Liver (tissue), 9 donors: ENCODE measurements around the gene ALG1L2. TPM values are rescaled to one million over a fixed set of nuclear protein-coding genes. Genes with fewer than 3 reads are reported as not detected.
"Not testable (repeated sequence)": the region's sequence is repeated elsewhere in the genome, so short reads cannot be mapped to it uniquely, and the experiment has no call there.

Experiments
- DNase-seq: peaks from one replicate; pipeline ENCODE4 v3.0.0-alpha.2; 2017; ENCODE audit warnings: low spot score
- H3K27ac ChIP-seq, 2 donors: one replicate each; pipeline ENCODE4 v1.7.0; 2013; ENCODE audit warnings: inconsistent platforms in 2 of 2, low read length in 2 of 2, control low read depth in 1 of 2, low read depth in 1 of 2, mild to moderate bottlenecking in 1 of 2
- H3K27me3 ChIP-seq, 4 donors: one replicate each; pipeline versions ENCODE4 v1.6.1 to v1.7.0; 2013; ENCODE audit warnings: low read length in 3 of 4, inconsistent platforms in 1 of 4, mild to moderate bottlenecking in 1 of 4, moderate library complexity in 1 of 4; ENCODE audit not compliant: control insufficient read depth in 4 of 4, insufficient read depth in 4 of 4
- H3K36me3 ChIP-seq, 4 donors: one replicate each; pipeline versions ENCODE4 v1.6.1 to v1.7.0; 2013; ENCODE audit warnings: low read length in 3 of 4, mild to moderate bottlenecking in 3 of 4, low read depth in 1 of 4, moderate library complexity in 1 of 4; ENCODE audit not compliant: control insufficient read depth in 4 of 4, insufficient read depth in 3 of 4
- H3K4me1 ChIP-seq, 4 donors: one replicate each; pipeline versions ENCODE4 v1.6.1 to v1.7.0; 2013; ENCODE audit warnings: low read length in 3 of 4, mild to moderate bottlenecking in 3 of 4, moderate library complexity in 1 of 4; ENCODE audit not compliant: control insufficient read depth in 4 of 4, insufficient read depth in 4 of 4
- H3K4me3 ChIP-seq, 3 donors: one replicate each; pipeline versions ENCODE4 v1.6.1 to v1.7.0; 2013; ENCODE audit warnings: low read length in 3 of 3, control low read depth in 1 of 3, low read depth in 1 of 3, mild to moderate bottlenecking in 1 of 3
- H3K9ac ChIP-seq, 2 donors: one replicate each; pipeline ENCODE4 v1.7.0; 2013; ENCODE audit warnings: low read length in 2 of 2, mild to moderate bottlenecking in 2 of 2, moderate library complexity in 2 of 2, control low read depth in 1 of 2, low read depth in 1 of 2
- H3K9me3 ChIP-seq, 4 donors: one replicate each; pipeline versions ENCODE4 v1.6.1 to v1.7.0; 2013; ENCODE audit warnings: low read length in 3 of 4; ENCODE audit not compliant: control insufficient read depth in 4 of 4
- EGR1 ChIP-seq, 2 donors: IDR thresholded peaks; 2 replicates each; pipeline ENCODE4 v1.6.1; 2016 to 2018; ENCODE audit warnings: antibody characterized with exemption in 2 of 2, low read depth in 2 of 2
- HNF4A ChIP-seq, 2 donors: conservative IDR thresholded peaks; 2 replicates each; pipeline ENCODE4 v1.6.1; 2016; ENCODE audit warnings: antibody characterized with exemption in 2 of 2, mild to moderate bottlenecking in 2 of 2
- HNF4G ChIP-seq: IDR thresholded peaks from 2 replicates; pipeline ENCODE4 v1.6.1; 2016; ENCODE audit warnings: antibody characterized with exemption
- SP1 ChIP-seq: IDR thresholded peaks from 2 replicates; pipeline ENCODE4 v1.6.1; 2018; ENCODE audit warnings: antibody characterized with exemption, mild to moderate bottlenecking
- TAF1 ChIP-seq: conservative IDR thresholded peaks from 2 replicates; pipeline ENCODE4 v1.6.1; 2016; ENCODE audit warnings: antibody characterized with exemption, mild to moderate bottlenecking
- WGBS: extraction: QIAGEN DNeasy Blood & Tissue Kit; methylation state at CpG from one replicate; pipeline ENCODE4 v1.1.7; 2013; 5-methylcytosine and 5-hydroxymethylcytosine counted together
- polyA plus RNA-seq, 2 donors: library from polyadenylated mRNA; stranded (reverse) in 1 of 2; unstranded in 1 of 2; fragments of 200-250 nt in 1 of 2; fragments of >200 nt in 1 of 2; fragmentation: Nextera tagmentation in 1 of 2; extraction: Ambion mirVana in 1 of 2; gene quantifications; one replicate each; pipeline versions ENCODE4 v1.2.1 to v1.2.3, GENCODE V29; 2013 to 2015
- total RNA-seq, 2 donors: library from RNA; depleted of rRNA; stranded (reverse); fragments of >200 nt; gene quantifications; one replicate each; pipeline ENCODE4 v1.2.3, GENCODE V29; 2014
- TF ChIP-seq, protein P1 (sequence below): IDR thresholded peaks from 2 replicates; pipeline ENCODE4 v1.6.1; 2016; ENCODE audit warnings: antibody characterized with exemption
- TF ChIP-seq, protein P2 (sequence below): IDR thresholded peaks from 2 replicates; pipeline ENCODE4 v1.6.1; 2016; ENCODE audit warnings: antibody characterized with exemption, mild to moderate bottlenecking
- TF ChIP-seq, protein P3 (sequence below): fragments of 150-350 bp; IDR thresholded peaks from 2 replicates; pipeline ENCODE4 v1.5.1; 2017; ENCODE audit warnings: improper control_type of control experiment, low read depth, low read length; ENCODE audit not compliant: missing input control
- donor health status: healthy.
- donor health status: healthy.
- donor health status: healthy.
- donor health status: healthy.
- donor health status: healthy.

The ALG1L2 gene
- total and polyA plus RNA-seq, 4 donors = not detected

DNA sequence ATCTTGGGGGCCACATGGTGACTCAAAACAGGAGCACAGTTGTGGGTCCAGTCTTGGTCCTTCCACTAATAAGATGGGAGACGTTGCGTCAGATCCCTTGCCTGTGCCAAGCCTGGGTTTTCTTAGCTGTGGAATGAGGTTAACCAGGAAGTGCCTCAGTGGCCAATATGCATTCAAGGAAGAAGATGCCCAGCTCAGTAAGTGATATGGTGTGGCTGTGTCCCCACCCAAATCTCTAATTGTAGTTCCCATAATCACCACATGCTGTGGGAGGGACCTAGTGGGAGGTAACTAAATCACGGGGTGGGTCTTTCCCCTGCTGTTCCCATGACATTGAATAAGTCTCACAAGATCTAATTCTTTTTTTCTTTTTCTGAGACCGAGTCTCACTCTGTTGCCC is 6.4 kb downstream of the ALG1L2 start:
- no peaks in the 10 kb centered on the region for H3K36me3 ChIP-seq
- no peak for DNase-seq
- no peak overlapping the region for H3K9ac ChIP-seq
- TF ChIP-seq EGR1 (IDR thresholded peaks at IDR 0.05; ENCODE audit: low read depth in 2 of 2) = no peak
- WGBS = 60% methylated on average over 4 of the region's 4 CpGs
- no peak overlapping the region for H3K4me3 ChIP-seq
- H3K4me1 ChIP-seq = no peaks in the 10 kb centered on the region
- no peaks in the 10 kb centered on the region for H3K27me3 ChIP-seq
- H3K9me3 ChIP-seq = no peaks in the 10 kb centered on the region
- no peak overlapping the region for H3K27ac ChIP-seq

DNA sequence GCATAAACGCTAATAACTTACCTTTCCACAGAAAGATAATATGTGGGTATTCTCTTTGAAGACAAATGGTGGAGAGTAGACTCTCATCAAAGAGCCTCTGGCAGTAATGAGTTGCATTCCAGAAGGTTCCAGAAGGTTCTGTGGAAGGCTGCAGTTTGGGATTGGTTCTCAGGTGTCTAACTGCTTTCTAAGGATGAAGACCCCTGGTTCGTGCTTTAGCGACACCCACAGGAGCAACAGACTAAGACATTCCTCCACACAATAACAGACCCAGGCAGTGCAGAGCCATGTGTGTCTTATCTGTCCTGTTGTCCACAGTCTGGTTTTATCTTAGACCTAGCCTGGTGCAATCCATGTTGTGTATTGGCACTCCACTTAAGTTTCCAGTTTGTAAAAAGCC is 9.1 kb downstream of the ALG1L2 start:
- H3K27me3 ChIP-seq, DNase-seq, H3K9ac ChIP-seq, H3K27ac ChIP-seq, H3K9me3 ChIP-seq, H3K36me3 ChIP-seq, H3K4me1 ChIP-seq, H3K4me3 ChIP-seq: not testable (repeated sequence)
- WGBS = 72% methylated on average over 3 of the region's 3 CpGs

DNA sequence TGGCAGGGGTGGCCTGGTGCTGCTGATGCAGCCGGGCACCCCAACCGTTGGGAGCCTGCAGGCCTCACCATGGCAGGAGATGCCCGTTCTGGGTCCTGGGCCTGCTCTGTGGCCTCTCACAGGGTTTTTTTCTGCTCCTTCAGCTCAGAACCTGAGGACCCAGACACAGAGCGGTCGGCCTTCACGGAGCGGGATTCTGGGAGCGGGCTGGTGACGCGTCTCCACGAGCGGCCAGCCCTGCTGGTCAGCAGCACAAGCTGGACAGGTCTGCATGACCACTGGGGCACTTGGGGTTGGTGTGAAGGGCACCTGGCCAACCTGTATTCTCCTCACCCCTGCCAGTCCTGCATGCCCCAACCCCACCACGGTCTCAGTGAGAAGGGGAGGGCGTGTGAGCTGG is 10.3 kb downstream of the ALG1L2 start:
- 98% methylated on average over 14 of the region's 14 CpGs for WGBS
- Histone ChIP-seq H3K9ac (no peak overlapping the region), H3K27ac (no peak overlapping the region), H3K27me3 (no peaks in the 10 kb centered on the region), H3K36me3 (no peaks in the 10 kb centered on the region), H3K4me3 (no peak overlapping the region), H3K4me1 (no peaks in the 10 kb centered on the region), H3K9me3 (no peaks in the 10 kb centered on the region)
- DNase-seq = no peak
- TF ChIP-seq HNF4A (conservative IDR thresholded peaks at IDR 0.05) = no peak
- no peak for TF ChIP-seq SP1
- TF ChIP-seq, protein P1, sequence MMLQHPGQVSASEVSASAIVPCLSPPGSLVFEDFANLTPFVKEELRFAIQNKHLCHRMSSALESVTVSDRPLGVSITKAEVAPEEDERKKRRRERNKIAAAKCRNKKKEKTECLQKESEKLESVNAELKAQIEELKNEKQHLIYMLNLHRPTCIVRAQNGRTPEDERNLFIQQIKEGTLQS = no peak
- no peak for TF ChIP-seq HNF4G
- TF ChIP-seq, protein P2, sequence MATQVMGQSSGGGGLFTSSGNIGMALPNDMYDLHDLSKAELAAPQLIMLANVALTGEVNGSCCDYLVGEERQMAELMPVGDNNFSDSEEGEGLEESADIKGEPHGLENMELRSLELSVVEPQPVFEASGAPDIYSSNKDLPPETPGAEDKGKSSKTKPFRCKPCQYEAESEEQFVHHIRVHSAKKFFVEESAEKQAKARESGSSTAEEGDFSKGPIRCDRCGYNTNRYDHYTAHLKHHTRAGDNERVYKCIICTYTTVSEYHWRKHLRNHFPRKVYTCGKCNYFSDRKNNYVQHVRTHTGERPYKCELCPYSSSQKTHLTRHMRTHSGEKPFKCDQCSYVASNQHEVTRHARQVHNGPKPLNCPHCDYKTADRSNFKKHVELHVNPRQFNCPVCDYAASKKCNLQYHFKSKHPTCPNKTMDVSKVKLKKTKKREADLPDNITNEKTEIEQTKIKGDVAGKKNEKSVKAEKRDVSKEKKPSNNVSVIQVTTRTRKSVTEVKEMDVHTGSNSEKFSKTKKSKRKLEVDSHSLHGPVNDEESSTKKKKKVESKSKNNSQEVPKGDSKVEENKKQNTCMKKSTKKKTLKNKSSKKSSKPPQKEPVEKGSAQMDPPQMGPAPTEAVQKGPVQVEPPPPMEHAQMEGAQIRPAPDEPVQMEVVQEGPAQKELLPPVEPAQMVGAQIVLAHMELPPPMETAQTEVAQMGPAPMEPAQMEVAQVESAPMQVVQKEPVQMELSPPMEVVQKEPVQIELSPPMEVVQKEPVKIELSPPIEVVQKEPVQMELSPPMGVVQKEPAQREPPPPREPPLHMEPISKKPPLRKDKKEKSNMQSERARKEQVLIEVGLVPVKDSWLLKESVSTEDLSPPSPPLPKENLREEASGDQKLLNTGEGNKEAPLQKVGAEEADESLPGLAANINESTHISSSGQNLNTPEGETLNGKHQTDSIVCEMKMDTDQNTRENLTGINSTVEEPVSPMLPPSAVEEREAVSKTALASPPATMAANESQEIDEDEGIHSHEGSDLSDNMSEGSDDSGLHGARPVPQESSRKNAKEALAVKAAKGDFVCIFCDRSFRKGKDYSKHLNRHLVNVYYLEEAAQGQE = no peak
- TF ChIP-seq, protein P3, sequence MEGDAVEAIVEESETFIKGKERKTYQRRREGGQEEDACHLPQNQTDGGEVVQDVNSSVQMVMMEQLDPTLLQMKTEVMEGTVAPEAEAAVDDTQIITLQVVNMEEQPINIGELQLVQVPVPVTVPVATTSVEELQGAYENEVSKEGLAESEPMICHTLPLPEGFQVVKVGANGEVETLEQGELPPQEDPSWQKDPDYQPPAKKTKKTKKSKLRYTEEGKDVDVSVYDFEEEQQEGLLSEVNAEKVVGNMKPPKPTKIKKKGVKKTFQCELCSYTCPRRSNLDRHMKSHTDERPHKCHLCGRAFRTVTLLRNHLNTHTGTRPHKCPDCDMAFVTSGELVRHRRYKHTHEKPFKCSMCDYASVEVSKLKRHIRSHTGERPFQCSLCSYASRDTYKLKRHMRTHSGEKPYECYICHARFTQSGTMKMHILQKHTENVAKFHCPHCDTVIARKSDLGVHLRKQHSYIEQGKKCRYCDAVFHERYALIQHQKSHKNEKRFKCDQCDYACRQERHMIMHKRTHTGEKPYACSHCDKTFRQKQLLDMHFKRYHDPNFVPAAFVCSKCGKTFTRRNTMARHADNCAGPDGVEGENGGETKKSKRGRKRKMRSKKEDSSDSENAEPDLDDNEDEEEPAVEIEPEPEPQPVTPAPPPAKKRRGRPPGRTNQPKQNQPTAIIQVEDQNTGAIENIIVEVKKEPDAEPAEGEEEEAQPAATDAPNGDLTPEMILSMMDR = no peak
- TF ChIP-seq TAF1 = no peak
